Activated naive CD8-positive, alpha-beta T cell treated with anti-CD3 and anti-CD28 coated beads, Interleukin-2, amount 10 ng/mL, durations not matched to agents 7 days and 5 days (primary cell): ENCODE measurements around the gene CNIH2. TPM values are rescaled to one million over a fixed set of nuclear protein-coding genes. Genes with fewer than 3 reads are reported as not detected.
A peak's percentile ranks its signal among the peaks of the same experiment; 100 is the strongest.

Experiments used
- ATAC-seq: fragments of 150-1000 bp; cut with Tn5 transposase; one replicate; pipeline ENCODE4 v1.10.0; 2021; ENCODE audit warnings: low read depth, moderate library complexity
- POLR2A ChIA-PET: fragments of 350-600 bp; sonication (Branson Sonifier 250); formaldehyde crosslinking; loops from one replicate; lab custom pipeline; 2021; ENCODE audit warnings: antibody characterized with exemption; lab: Charles Lee
- DNase-seq: peaks from one replicate; pipeline ENCODE4 v3.0.0; 2021
- H3K27ac Mint-ChIP-seq: one replicate; pipeline ENCODE4 v1.8.0; 2022; ENCODE audit warnings: mild to moderate bottlenecking, mixed read lengths
- H3K27me3 Mint-ChIP-seq: one replicate; pipeline ENCODE4 v1.8.0; 2022; ENCODE audit warnings: mild to moderate bottlenecking, moderate library complexity, mixed read lengths
- H3K36me3 Mint-ChIP-seq: one replicate; pipeline ENCODE4 v1.8.0; 2021; ENCODE audit warnings: mild to moderate bottlenecking, mixed read lengths
- H3K4me1 Mint-ChIP-seq: one replicate; pipeline ENCODE4 v1.8.0; 2021; ENCODE audit warnings: mixed read lengths
- H3K4me3 Mint-ChIP-seq: one replicate; pipeline ENCODE4 v1.8.0; 2022; ENCODE audit warnings: mild to moderate bottlenecking, moderate library complexity, mixed read lengths
- H3K9me3 Mint-ChIP-seq: one replicate; pipeline ENCODE4 v1.8.0; 2021; ENCODE audit warnings: mixed read lengths
- total RNA-seq, 2 experiments: library from RNA; stranded (reverse); gene quantifications; one replicate each; pipeline ENCODE4 v1.2.3, GENCODE V29; 2021

Gene CNIH2
- total RNA-seq, 2 experiments from 2014 or later, result 2.1 to 2.7 TPM

DNA sequence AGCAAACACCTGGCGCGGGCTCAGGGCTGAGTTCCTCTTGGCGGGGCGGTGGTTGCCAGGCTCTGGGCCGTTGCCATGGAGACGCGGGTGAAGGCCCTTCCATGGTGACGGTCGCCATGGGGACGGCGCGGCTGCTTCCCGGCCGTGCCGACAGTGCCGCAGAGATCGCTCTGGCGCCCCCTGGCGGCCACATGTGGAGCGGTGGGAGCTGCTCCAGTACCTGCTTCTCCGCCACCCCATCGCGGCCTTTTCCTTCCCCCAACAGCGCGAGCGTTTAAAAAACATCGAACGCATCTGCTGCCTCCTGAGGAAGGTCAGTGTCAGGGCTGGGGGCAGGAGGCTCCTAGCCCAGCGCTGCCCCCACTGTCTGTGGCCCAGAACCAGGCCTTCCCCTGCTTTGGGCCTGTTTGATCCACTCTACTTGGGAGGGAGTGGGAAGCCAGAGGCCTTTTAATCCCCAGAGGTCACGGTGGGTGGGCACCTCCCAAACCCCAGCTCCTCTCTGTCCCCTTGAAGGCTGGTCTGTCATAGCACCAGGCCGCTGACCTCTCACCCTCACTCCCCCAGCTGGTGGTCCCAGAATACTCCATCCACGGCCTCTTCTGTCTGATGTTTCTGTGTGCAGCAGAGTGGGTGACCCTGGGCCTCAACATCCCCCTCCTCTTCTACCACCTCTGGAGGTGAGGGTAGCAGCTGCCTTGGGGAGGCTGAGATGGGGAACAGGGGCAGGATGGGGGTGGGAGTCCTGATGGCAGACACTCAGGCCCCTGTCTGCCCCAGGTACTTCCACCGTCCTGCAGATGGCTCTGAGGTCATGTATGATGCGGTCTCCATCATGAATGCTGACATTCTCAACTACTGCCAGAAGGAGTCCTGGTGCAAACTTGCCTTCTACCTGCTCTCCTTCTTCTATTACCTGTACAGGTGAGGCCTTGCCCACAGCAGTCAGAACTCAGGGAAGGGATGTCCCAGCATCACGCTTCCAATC, 4.8 kb downstream of the CNIH2 start:
- H3K27ac Mint-ChIP-seq, result peak overlapping the region; percentile 63
- POLR2A ChIA-PET, result interaction anchor here (0.9 to 3.8 kb wide), 5 partner anchors 10 to 57 kb away, joined by 3 to 20 read pairs (median 3); partner anchors contain the start of gene RAB1B
- ATAC-seq, result peak; percentile 91
- H3K4me3 Mint-ChIP-seq, result no peak overlapping the region
- peaks cover 2% of the 10 kb centered on the region for H3K36me3 Mint-ChIP-seq
- no peaks in the 10 kb centered on the region for H3K9me3 Mint-ChIP-seq
- peak; percentile 100 for DNase-seq
- peaks cover 20% of the 10 kb centered on the region for H3K4me1 Mint-ChIP-seq
- peaks cover 14% of the 10 kb centered on the region for H3K27me3 Mint-ChIP-seq

DNA sequence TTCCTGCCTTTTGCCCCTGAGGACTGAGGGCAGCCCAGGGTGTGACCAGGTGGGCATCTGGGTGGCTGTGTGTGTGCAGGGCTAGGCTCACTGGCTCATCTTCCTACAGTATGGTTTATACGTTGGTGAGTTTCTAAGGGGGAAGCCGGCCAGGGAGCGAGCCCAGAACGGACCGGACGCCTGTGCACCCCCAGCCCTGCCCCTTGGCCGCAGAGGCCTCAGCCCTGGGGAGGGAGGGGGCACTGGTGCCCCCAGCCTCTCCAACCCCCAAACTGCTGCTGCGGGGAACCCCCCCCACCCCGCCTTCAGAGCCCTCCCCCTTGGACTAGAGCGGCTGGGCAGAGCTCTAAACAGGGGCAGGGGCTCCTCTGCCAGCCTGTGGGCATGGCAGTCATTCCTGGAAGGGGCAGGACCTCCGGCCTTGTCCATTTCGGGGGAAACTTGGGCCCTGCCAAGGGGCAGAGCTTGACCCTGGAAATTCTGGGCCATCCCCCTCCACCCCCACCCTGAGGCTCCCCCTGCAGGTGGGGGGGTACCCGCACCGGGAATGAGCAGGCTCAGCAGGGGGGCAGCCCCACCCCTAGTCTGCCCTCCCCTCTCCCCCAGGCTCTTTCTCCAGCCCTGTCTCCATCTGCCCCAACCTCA, 5.6 kb downstream of the CNIH2 start:
- Mint-ChIP-seq H3K27ac (peak overlapping the region; percentile 48), H3K4me3 (no peak overlapping the region), H3K4me1 (peaks cover 22% of the 10 kb centered on the region), H3K27me3 (peaks cover 14% of the 10 kb centered on the region), H3K36me3 (peaks cover 2% of the 10 kb centered on the region), H3K9me3 (no peaks in the 10 kb centered on the region)
- POLR2A ChIA-PET, result interaction anchor here (1.5 to 3.8 kb wide), 3 partner anchors 11 to 38 kb away, joined by 3 to 20 read pairs (median 10); partner anchors contain the start of gene RAB1B
- DNase-seq, result no peak
- no peak for ATAC-seq

DNA sequence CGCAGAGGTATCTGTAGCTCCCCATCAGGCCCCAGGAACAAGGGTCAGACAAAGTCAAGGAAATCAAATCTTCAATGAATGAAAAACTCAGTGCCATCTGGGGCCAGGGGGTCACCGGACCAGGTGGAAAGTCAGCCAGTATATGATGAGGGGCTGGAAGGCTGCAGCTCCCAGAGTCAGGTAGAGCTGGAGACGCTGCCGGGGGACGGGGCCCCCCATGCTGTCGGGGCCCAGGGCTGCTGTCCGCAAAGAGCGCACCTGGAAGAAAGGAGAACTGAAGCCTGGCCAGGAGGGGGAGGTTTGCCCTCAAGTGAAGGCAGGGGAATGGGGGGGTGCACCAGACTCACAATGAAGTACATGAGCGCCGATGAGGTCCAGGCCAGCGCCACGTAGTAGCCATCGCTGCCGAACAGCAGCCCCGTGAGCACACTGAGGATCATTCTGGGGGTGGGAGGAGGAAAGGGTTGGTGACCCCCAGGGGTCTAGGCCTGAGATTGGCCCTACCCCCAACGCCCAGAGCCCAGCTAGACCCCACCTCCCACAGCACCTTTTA, 6.6 kb downstream of the CNIH2 start:
- H3K4me3 Mint-ChIP-seq, result no peak overlapping the region

DNA sequence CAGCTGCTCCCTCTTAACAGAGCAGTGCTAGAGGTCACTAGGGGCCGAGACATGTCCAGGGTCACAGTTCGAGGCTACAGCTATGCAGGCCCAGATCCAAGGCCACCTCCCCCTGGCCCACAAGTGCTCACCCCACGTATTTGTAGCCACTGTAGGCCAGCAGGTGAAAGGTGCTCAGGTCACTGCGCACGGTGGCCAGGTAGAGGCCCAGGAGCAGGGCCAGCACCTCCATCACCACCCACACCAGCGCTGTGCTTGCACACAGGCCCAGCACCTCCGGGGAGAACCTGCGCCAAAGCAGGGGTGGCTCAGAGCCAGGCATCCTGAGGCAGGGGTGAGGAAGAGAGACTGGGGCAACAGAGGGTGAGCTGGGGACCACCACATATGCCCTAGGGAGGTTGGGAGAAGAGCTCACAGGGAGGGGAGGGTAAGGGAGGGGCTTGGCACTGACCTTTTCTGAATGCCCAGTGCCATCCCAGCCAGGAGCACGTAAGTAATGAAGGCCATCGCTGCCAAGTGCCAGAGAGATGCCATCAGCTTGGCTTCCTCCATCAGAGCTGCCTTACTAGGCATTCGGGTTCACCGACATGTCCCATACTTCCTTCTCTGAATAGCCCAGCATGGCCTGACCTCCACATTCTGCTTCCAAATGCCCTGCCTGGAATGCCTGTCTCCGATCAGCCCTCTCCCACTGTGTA, 7.4 kb downstream of the CNIH2 start:
- POLR2A ChIA-PET, result no interaction called here
- ATAC-seq, result no peak
- H3K36me3 Mint-ChIP-seq, result no peaks in the 10 kb centered on the region
- no peak for DNase-seq
- H3K4me3 Mint-ChIP-seq, result no peak overlapping the region
- H3K4me1 Mint-ChIP-seq, result peaks cover 26% of the 10 kb centered on the region
- H3K27ac Mint-ChIP-seq, result no peak overlapping the region
- H3K27me3 Mint-ChIP-seq, result peaks cover 4% of the 10 kb centered on the region
- H3K9me3 Mint-ChIP-seq, result no peaks in the 10 kb centered on the region

More for the DNA sequence above, 6.6 kb downstream of the CNIH2 start:
- Mint-ChIP-seq H3K27me3 (peaks cover 5% of the 10 kb centered on the region), H3K4me1 (peaks cover 19% of the 10 kb centered on the region), H3K36me3 (peaks cover under 1% of the 10 kb centered on the region), H3K9me3 (no peaks in the 10 kb centered on the region), H3K27ac (no peak overlapping the region)
- ATAC-seq (no peak), DNase-seq (no peak)
- POLR2A ChIA-PET, result no interaction called here

DNA sequence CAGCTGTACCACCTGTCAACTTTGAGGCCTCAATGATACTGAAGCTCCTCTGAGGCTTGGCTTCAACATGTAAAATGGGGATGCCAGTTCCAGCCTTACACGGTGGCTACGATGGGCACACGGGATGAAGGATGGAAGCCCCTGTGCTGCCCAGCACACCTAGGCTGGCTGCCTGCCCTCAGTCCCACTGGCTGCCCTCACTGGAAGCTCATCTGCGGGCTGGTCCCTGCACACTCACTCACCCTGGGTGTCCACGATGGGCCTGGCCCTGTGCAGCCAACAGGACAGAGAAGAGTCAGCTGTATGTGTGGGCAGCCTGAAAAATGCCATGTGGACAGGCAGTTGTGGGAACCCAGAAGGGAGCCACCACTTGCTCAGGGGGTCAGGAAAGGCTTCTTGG, 8.7 kb downstream of the CNIH2 start:
- Mint-ChIP-seq H3K9me3 (no peaks in the 10 kb centered on the region), H3K36me3 (no peaks in the 10 kb centered on the region), H3K4me1 (peaks cover 30% of the 10 kb centered on the region), H3K4me3 (no peak overlapping the region), H3K27me3 (peaks cover 15% of the 10 kb centered on the region), H3K27ac (no peak overlapping the region)
- ATAC-seq (no peak), DNase-seq (no peak)
- POLR2A ChIA-PET, result interaction anchor here (1.2 to 1.6 kb wide), 2 partner anchors 19 to 85 kb away, joined by 3 to 5 read pairs; partner anchors contain the start of genes RAB1B and SLC29A2

DNA sequence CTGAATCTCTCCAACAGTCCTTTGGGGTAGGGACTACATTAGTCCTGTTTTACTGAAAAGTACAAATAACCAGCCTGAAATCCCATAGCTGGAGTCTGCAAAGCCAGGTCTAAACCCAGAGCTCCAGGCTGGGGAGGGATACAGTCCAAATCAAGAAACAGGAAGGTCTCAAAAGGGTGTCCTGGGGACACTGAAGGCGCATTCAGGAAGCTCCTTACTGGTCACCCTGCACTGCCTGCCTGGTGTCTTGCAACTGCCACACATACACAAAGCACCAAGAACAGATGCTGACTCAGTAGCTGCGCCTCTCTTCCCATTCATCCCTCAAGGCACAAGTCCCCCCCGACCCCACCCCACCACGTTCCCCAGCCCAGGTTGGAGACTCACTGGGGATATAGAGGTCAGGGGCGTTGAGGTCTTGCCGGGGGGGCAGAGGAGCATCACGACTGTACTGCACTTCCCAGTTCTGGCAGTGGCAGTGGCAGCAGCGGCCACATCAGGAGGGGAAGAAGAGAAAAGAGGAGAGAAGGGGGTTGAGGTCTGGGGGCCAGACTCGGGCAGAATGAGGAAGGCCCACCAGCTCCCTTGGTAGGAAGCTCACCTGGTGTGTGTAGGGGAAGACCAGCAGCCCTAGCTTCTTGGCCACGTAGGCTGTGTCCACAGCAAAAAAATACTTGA, 9.4 kb downstream of the CNIH2 start:
- Mint-ChIP-seq H3K9me3 (no peaks in the 10 kb centered on the region), H3K36me3 (no peaks in the 10 kb centered on the region), H3K27me3 (peaks cover 16% of the 10 kb centered on the region), H3K4me1 (peaks cover 28% of the 10 kb centered on the region), H3K4me3 (peak overlapping the region; percentile 67), H3K27ac (peak overlapping the region; percentile 65)
- POLR2A ChIA-PET, result interaction anchor here (1.2 to 1.6 kb wide), 2 partner anchors 19 to 85 kb away, joined by 3 to 5 read pairs; partner anchors contain the start of genes RAB1B and SLC29A2
- ATAC-seq (no peak), DNase-seq (no peak)

DNA sequence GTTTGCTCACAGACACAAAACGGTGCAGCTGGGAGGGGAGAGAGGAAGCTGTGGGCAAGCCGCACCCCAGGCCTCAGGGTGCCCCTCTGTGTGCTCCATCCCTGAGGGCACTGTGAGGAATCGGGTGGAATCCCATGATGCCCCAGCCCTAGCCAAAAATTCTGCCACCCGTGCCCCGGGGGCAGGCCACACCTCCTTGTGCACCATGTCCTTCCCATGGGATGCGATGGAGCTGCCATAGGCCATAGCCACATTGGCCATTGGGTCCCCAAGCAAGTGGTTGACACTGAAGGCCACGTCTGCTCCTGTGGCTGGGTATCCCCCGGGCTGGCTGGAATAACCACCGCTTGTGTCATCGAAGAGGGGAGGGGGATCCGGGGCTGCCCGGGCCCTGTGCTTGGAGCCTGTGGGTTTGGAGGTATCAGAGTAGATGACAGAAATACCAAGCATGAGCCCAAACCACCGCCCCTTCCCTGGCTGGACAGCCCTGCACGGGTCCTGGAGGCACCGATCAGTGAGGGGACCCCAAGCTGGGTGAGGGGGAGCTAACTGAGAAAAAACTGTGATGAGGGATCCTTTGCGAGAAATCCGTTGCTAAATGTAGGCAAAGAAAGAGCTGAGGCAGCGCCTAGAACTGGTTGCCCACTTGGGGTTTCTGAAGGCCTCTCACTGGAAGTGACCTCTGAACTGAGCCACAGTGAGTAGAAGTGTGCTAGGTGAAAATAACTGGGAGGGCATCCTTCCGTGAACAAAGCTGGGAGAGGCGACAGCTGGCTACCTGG, 10.1 kb downstream of the CNIH2 start:
- no peaks in the 10 kb centered on the region for H3K36me3 Mint-ChIP-seq
- no peaks in the 10 kb centered on the region for H3K9me3 Mint-ChIP-seq
- peak overlapping the region; percentile 93 for H3K4me3 Mint-ChIP-seq
- peaks cover 23% of the 10 kb centered on the region for H3K27me3 Mint-ChIP-seq
- peak overlapping the region; percentile 88 for H3K27ac Mint-ChIP-seq
- ATAC-seq (no peak), DNase-seq (no peak)
- peaks cover 29% of the 10 kb centered on the region for H3K4me1 Mint-ChIP-seq
- POLR2A ChIA-PET, result interaction anchor here (0.9 to 2.1 kb wide), 9 partner anchors 20 to 84 kb away, joined by 3 to 14 read pairs (median 6); partner anchors contain the start of genes CD248, RIN1 and SLC29A2

DNA sequence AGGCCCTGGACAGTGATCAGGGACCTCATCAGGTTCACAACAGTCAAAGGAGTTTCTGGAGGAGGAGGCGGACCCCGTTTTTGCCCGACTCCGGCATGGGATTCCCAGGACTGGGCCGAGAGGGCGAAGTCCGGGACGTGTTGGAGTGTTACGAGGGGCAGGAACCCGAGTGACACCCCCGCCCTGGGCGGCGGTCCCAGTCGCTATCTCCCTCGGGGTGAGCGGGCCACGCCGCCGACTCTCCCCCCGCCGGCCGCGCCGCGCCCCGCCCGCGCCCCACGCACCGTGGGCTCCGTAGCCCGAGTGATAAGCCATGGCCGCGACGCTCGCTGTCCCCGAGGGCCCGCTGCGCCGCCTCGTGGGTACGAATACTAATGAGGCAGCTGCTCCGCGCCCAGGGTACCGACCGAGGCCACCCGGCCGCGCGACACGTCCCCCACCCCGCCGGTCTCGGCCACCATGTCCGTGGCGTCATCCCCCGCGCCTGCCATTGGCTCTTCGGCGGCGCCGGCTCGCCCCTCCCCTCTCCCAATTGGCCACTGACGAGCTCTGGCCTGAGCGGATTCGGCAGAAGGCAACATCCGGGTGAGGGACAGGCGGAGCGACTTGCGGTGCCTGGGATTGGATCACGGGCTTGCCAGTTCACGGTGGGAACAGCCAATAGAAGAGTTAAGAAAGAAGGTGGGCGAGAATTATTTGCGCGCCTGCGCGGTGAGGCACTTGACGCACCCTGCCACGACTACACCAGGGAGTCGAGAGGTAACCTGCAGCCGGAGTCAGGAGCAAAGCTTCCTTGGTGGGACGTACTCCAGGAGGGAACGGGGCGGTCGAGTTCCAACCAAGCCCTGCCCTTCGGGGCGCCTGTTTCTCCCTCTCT, 10.9 kb downstream of the CNIH2 start, which contains the start of gene YIF1A:
YIF1A (minus strand) TSS at position 473 of the 877 bp plus-strand sequence; CDS start at position 315, 158 bp downstream.
- DNase-seq (peak; percentile 96), ATAC-seq (peak; percentile 97)
- no peaks in the 10 kb centered on the region for H3K9me3 Mint-ChIP-seq
- no peaks in the 10 kb centered on the region for H3K36me3 Mint-ChIP-seq
- peak within 1 kb of the TSS; percentile 93 for H3K4me3 Mint-ChIP-seq
- POLR2A ChIA-PET, result interaction anchor here (0.7 to 2.1 kb wide), 19 partner anchors 8 to 170 kb away, joined by 3 to 14 read pairs (median 4); partner anchors contain the start of genes BRMS1, CD248, MRPL11 and RIN1
- peak within 1 kb of the TSS; percentile 90 for H3K27ac Mint-ChIP-seq
- peaks cover 29% of the 10 kb centered on the region for H3K27me3 Mint-ChIP-seq
- peaks cover 27% of the 10 kb centered on the region for H3K4me1 Mint-ChIP-seq

DNA sequence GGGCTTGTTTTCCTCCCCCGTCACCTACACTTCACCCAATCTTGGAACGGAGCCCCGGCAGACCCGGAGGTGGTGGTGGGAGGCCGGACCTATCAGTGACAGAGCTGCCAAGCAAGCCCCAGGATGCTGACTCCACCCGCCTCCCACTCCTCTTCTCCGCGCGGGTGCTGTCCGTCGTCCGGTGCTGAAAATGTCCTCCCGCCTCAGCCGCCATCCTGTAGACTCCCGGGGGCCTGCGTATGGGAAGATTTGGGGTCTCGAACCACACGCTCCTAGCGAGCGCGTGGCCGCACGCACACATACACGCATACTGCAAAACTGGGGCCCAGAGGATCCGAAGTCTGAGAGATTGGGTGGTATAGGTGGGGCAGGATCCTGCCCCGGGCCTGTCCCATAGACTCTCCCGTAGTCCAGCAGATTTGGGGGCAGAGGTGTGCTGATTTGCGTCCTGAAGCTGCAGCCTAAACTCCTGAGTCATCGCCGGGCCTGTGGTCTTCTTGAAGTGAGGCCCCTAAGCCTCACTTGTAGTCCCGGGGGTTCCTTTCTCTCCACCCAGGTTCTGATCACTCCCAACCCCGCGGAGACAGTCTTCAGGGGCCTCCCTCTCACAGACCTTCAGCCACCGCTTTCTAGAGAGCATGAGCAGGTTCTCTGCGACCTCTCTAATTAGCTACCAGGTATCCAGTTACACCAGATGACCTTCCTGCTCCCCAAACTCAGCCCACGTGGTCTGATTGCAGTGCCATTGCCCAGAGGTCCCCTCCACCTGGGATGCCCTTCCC, 11.8 kb downstream of the CNIH2 start:
- POLR2A ChIA-PET, result interaction anchor here (0.7 to 2.1 kb wide), 17 partner anchors 9 to 171 kb away, joined by 3 to 14 read pairs (median 5); partner anchors contain the start of genes BRMS1, CD248, MRPL11 and RIN1
- peak; percentile 83 for DNase-seq

DNA sequence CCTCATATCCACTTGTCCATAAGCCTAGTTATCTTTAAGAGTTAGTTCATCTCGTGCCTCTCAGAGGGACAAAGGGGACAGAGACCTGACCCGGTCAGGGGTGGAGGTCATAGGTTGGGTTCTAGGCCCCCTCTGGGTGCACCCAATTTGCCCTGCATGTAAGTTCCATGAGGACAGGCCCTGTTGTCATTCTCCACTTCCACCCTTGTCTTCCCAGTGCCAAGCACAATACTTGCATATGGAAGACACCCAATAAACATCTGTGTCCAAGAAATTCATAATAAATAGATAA, 12.3 kb downstream of the CNIH2 start:
- H3K27ac Mint-ChIP-seq, result peak overlapping the region; percentile 13
- H3K27me3 Mint-ChIP-seq, result peaks cover 29% of the 10 kb centered on the region
- no peaks in the 10 kb centered on the region for H3K36me3 Mint-ChIP-seq
- H3K9me3 Mint-ChIP-seq, result no peaks in the 10 kb centered on the region
- ATAC-seq, result no peak
- no peak for DNase-seq
- POLR2A ChIA-PET, result no interaction called here
- H3K4me3 Mint-ChIP-seq, result peak overlapping the region; percentile 93
- peaks cover 27% of the 10 kb centered on the region for H3K4me1 Mint-ChIP-seq

More for the DNA sequence above, 11.8 kb downstream of the CNIH2 start:
- H3K27ac Mint-ChIP-seq, result peak overlapping the region; percentile 90
- no peaks in the 10 kb centered on the region for H3K36me3 Mint-ChIP-seq
- ATAC-seq, result peak; percentile 52
- peaks cover 27% of the 10 kb centered on the region for H3K4me1 Mint-ChIP-seq
- H3K9me3 Mint-ChIP-seq, result no peaks in the 10 kb centered on the region
- peak overlapping the region; percentile 93 for H3K4me3 Mint-ChIP-seq
- H3K27me3 Mint-ChIP-seq, result peaks cover 29% of the 10 kb centered on the region
